HepG2 (cell line): ENCODE results near the gene MAP2K7. TPM values are rescaled to one million over a fixed set of nuclear protein-coding genes. Genes with fewer than 3 reads are reported as not detected.

Experiments
- DRAP1 ChIP-seq: IDR thresholded peaks from 2 replicates; pipeline ENCODE4 v1.6.1; 2016; ENCODE audit warnings: missing genetic modification reagents, missing compliant biosample characterization
- HNF1B ChIP-seq: sonication (generic); formaldehyde crosslinking; IDR thresholded peaks from 2 replicates; pipeline ENCODE4 v1.5.1; 2020; ENCODE audit warnings: mild to moderate bottlenecking, moderate library complexity, missing genetic modification reagents
- HOXD1 ChIP-seq: sonication (generic); formaldehyde crosslinking; IDR thresholded peaks from 2 replicates; pipeline ENCODE4 v1.5.0; 2020; ENCODE audit warnings: missing genetic modification reagents
- NRL ChIP-seq: sonication (generic); formaldehyde crosslinking; IDR thresholded peaks from 2 replicates; pipeline ENCODE4 v1.5.0; 2020; ENCODE audit warnings: missing genetic modification reagents, mild to moderate bottlenecking, moderate library complexity, borderline replicate concordance
- SALL1 ChIP-seq: sonication (generic); formaldehyde crosslinking; IDR thresholded peaks from 2 replicates; pipeline ENCODE4 v1.8.0; 2022; ENCODE audit warnings: mild to moderate bottlenecking, missing genetic modification reagents
- ZBTB44 ChIP-seq: sonication (generic); formaldehyde crosslinking; IDR thresholded peaks from 2 replicates; pipeline ENCODE4 v1.4.0; 2020; ENCODE audit warnings: missing genetic modification reagents
- ZFP41 ChIP-seq: sonication (generic); formaldehyde crosslinking; IDR thresholded peaks from 2 replicates; pipeline ENCODE4 v1.4.0; 2020; ENCODE audit warnings: mild to moderate bottlenecking, missing genetic modification reagents, borderline replicate concordance
- ZNF282 ChIP-seq: fragments of 450-650 bp; IDR thresholded peaks from 2 replicates; pipeline ENCODE4 v1.6.1; 2018; ENCODE audit not compliant: partially characterized antibody
- polyA plus RNA-seq, 8 experiments: library from polyadenylated mRNA; depleted of rRNA in 3 of 8; stranded (reverse) in 7 of 8; unstranded in 1 of 8; fragments of >200 nt; fragmentation: Illumina TruSeq in 4 of 8; extraction: Trizol in 4 of 8; gene quantifications; 2 replicates each; pipeline versions ENCODE4 v1.2.1 to v1.2.3, GENCODE V29; 2011 to 2016; ENCODE audit warnings: low read depth in 4 of 8, missing spikeins in 1 of 8, mixed read lengths in 1 of 8; ENCODE audit not compliant: insufficient read depth in 1 of 8
- total RNA-seq, 5 experiments: library from RNA; depleted of rRNA; stranded (reverse); fragments of >200 nt; fragmentation: Illumina TruSeq; extraction: Trizol; gene quantifications; 2 replicates each; pipeline ENCODE4 v1.2.3, GENCODE V29; 2016; ENCODE audit warnings: low read depth in 1 of 5

MAP2K7 gene
- total and polyA plus RNA-seq, 2 of the 13 experiments (the other 11 are each of a cell fraction or from before 2014, with no cell fraction given), result 9.0 to 10.8 TPM

- TF ChIP-seq ZBTB44 (CRISPR knock-in tag), result no peak
- TF ChIP-seq SALL1 (CRISPR knock-in tag), result 0 out of 2 replicates have a peak, but pooled peaks have one; percentile 12
- TF ChIP-seq ZFP41, result no peak
- TF ChIP-seq HNF1B (CRISPR knock-in tag), result no peak
- TF ChIP-seq HOXD1 (CRISPR knock-in tag), result no peak
- no peak for TF ChIP-seq ZNF282
- TF ChIP-seq DRAP1 (CRISPR knock-in tag), result peak; percentile 33; the same call in 1 of the 2 replicates
- TF ChIP-seq NRL (CRISPR knock-in tag), result no peak
Measured at GRCh38 chr19:7920519-7921301, 17.0 kb downstream of the MAP2K7 start (continued).
